SIG-M5 treated with dmso at 0.1 percent for 504 hours (cell line): Measurements from ENCODE around the gene MAMDC4.

Source experiments
- DNase-seq: peaks from one replicate; lab custom pipeline; 2025; ENCODE audit not compliant: unreplicated experiment; lab: John Stamatoyannopoulos, UW

MAMDC4 gene

DNA sequence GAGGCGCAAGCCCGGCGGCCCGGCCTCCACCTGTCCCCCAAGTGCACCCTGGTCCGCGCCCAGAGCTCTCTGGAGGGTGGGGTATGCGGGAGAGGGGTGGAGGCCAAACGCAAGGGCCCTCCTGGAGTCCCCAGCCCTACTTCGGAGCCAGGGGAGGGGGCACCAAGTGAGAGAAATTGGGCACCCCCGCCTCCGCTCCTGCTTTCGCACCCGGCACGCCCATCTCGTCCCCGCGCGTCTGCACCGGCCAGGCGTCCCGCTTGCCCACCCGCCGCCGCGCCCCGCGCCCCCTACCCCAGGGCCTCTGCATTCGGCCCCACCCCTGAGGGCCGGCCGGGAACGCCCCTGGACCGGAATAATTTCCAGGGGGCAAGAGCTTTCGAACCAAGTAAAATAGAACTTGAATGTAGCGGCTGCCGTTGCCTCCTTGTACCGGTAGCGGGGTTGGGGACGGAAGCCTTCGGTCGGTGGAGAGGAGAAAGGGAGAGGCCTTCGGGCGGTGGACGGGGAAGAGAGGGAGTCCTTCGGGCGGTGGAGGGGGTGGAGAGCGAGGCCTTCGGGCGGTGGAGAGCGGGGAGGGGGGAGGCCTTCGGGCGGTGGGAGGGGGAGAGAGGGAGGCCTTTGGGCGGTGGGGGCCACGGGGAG is 3.6 kb upstream of the MAMDC4 start:
- peak; percentile 64 for DNase-seq

DNA sequence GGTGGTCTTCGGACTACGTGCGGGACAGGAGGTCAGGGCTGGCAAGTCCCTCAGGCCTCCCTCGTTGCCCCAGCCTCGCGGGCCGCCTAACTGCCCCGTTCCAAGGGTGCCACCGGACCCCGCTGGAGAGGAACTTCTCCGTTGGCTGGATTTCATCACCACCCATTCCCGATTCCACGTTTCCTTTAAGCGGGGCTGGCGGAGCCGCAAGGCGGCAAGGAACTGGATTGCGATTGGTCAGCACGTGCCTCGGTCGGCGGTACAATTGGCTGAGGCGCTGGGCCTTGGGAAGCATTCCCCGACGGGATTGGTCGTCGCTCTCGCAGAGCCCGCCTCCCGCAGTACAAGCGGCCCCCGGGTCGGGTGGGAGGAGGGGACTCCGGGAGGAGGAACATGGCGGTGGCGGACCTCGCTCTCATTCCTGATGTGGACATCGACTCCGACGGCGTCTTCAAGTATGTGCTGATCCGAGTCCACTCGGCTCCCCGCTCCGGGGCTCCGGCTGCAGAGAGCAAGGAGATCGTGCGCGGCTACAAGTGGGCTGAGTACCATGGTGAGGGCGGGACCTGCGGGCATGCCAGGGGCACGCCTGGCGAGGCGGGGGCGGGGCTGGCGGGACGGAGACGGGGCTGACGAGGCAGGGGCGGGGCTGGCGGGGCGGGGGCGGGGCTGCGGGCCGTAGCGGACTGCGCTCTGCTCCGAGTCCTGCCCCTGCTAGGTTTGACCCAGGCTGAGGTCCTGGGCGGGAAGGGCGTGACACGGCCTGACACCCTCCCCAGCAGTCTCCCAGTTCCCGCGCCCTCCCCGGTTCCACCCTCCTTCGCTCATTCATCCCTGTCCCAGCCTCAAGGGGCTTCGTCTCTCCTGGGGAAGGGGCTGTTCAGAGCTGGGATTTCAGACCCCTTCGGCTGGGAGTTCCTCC is 2.8 kb upstream of the MAMDC4 start, which contains the start of gene PHPT1:
PHPT1 (plus strand) TSS at position 372 of the 922 bp plus-strand sequence; CDS start at position 394, 22 bp downstream.
- peak; percentile 98 for DNase-seq

DNA sequence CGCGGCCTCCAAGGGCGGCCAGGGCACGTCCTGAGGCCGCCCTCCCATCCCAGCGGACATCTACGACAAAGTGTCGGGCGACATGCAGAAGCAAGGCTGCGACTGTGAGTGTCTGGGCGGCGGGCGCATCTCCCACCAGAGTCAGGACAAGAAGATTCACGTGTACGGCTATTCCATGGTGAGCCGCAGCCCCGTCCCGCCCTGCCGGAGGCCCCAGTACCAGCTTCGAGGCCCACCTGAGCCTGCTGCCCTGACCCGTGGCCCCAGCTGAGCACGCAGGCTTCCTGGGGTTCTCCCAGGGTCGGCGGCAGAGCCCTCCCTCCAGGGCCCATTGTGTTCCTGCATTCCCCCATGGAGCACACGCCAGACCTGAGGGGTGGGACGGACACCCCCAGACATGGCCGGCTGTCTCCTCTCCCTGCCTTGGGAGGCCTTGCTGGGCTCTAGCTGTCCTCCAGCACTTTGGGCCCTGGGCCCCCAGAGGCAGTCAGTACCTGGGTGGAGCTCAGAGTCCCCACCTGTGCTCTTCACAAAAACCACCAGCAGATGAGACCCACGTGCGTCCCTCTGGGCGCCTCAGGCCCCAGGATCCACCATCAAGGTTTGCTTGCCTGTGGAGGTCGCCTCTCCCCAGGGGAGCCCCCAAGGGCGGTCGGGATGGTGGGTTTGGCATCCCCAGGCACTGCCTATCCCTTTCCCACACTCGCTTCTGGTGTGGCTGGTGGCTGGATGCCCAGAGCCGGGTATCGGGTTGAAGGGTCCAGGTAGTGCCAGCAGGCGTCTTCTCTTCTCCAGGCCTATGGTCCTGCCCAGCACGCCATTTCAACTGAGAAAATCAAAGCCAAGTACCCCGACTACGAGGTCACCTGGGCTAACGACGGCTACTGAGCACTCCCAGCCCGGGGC is 1.9 kb upstream of the MAMDC4 start:
- DNase-seq: no peak

DNA sequence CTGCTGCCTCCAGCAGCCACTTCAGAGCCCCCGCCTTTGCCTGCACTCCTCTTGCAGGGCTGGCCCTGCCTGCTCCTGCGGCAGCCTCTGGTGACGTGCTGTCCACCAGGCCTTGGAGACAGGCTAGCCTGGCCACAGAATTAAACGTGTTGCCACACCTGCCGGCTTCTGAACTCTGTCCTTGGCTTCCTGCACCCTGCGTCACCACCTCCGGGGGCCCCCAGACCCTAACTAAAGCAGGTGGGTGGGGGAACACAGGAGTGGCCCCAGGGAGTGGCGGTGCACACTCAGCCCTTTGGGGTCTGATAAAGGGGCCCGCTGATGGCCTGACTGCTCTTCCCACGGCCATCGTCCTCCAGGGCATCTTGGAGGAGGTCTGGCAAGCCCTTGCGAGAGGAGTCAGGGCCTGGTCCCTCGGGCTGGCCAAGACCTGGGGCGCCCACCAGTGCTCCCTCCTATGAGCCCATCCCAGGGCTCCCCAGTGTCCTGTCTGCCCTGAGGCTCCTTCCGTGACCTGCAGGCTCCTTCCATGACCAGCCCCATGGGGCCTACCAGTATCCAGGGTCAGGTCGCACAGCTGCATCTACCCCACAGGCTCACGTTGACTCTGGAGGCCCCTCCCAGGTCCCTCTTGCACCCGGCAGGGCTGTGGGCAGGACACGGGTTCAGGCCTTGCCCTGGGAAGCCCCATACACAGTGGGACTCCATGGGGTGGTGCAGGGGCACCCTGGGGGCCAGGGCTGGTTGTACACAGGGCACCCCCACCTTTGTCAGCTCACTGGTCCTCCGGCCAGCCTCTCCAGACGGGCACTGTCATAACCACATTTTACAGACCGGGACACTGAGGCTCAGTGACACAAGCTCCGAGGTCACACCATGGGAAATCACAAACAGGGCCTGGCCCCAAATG is 1.0 kb upstream of the MAMDC4 start:
- DNase-seq: no peak

DNA sequence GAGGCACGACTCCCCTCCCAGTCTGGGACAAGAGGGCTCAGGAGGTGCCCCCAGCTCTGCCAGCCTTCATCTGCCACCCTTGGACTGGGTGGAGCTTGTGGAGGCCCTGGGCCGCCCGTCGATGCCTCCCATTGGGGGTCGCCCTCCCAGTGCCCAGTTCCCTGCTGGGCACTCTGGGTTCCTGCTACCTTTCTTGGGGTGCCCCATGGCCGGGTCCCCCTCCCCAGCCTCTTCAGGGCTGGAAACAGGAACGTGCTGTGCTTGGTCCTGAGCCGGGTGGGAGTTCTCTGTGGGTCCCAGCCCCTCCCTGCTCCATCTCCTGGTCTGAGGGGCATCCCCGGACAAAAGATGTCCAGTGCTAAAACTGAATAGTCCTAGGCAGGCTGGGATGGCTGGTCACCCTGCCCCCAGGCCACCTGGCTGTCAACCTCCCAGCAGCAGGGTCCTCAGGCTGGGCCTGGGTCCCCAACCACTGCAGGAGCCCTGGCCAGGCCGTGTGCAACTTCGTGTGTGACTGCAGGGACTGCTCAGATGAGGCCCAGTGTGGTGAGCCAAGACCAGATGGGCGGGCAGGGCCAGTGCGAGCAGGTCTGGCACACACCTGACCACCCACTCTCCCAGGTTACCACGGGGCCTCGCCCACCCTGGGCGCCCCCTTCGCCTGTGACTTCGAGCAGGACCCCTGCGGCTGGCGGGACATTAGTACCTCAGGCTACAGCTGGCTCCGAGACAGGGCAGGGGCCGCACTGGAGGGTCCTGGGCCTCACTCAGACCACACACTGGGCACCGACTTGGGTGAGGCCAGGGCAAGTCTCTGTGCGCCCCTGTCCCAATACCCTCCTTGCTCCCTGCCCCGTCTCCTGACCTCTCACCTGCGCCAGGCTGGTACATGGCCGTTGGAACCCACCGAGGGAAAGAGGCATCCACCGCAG is 784 bp downstream of the MAMDC4 start:
- no peak for DNase-seq

DNA sequence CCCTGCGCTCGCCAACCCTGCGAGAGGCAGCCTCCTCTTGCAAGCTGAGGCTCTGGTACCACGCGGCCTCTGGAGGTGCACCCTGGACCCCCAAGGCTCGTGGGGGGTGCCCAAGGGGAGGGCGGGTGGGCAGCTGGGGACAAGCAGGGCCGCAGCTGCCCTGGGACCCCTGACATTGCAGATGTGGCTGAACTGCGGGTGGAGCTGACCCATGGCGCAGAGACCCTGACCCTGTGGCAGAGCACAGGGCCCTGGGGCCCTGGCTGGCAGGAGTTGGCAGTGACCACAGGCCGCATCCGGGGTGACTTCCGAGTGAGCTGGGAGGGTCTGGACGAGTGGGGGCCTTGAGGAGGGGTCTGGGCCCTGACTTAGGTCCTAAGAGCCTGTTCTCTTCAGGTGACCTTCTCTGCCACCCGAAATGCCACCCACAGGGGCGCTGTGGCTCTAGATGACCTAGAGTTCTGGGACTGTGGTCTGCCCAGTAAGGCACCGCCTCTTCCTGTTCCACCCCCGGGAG is 1.5 kb downstream of the MAMDC4 start:
- no peak for DNase-seq

DNA sequence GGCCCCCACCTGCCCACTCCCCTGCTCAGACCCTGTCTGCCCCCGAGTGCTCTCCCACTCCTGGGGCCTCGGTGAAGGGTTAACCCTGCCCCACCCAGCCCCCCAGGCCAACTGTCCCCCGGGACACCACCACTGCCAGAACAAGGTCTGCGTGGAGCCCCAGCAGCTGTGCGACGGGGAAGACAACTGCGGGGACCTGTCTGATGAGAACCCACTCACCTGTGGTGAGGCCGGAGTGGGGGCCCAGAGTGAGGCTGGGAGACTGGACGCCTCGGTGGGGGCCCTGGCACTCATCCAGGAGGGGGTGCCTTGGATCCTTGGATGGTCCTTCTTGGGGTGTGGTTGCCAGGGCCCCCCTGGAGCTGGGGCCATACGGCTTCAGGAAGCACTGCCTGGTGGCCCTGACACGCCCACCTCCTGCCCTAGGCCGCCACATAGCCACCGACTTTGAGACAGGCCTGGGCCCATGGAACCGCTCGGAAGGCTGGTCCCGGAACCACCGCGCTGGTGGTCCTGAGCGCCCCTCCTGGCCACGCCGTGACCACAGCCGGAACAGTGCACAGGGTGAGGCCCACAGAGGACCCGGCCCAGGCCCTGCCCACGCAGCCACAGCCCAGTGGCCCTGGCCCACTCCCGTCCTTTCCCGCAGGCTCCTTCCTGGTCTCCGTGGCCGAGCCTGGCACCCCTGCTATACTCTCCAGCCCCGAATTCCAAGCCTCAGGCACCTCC is 2.1 kb downstream of the MAMDC4 start:
- no peak for DNase-seq

DNA sequence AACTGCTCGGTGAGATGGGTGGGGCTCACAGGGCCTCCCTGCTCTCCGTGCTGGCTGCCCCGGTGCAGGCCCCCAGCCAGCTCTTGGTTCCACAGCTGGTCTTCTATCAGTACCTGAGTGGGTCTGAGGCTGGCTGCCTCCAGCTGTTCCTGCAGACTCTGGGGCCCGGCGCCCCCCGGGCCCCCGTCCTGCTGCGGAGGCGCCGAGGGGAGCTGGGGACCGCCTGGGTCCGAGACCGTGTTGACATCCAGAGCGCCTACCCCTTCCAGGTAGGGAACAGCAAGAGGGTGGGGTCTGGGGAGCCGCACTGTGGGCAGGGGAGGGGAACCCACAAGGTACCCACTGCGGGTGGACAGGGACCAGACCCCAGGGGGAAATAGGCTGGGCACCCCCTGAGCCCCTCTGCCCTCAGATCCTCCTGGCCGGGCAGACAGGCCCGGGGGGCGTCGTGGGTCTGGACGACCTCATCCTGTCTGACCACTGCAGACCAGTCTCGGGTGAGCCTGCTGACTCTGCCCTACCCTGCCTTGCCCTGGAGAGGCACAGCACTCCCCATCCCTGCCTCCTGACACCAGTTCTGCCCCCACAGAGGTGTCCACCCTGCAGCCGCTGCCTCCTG is 2.8 kb downstream of the MAMDC4 start:
- DNase-seq: no peak

DNA sequence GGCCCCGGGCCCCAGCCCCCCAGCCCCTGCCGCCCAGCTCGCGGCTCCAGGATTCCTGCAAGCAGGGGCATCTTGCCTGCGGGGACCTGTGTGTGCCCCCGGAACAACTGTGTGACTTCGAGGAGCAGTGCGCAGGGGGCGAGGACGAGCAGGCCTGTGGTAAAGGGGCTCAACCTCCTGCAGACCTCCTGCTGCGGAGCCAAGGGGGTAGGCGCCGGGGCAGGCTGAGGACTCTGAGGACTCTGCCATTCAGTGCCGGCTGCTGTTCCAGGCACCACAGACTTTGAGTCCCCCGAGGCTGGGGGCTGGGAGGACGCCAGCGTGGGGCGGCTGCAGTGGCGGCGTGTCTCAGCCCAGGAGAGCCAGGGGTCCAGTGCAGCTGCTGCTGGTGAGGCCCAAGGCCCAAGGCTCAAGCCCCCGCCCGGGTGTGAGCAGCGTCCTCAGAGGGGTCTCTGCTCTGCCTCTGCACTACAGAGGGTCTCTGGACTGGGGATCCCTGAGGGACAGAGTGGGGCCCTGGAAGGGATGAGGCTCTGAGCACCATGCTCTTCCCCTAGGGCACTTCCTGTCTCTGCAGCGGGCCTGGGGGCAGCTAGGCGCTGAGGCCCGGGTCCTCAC is 3.4 kb downstream of the MAMDC4 start:
- no peak for DNase-seq

DNA sequence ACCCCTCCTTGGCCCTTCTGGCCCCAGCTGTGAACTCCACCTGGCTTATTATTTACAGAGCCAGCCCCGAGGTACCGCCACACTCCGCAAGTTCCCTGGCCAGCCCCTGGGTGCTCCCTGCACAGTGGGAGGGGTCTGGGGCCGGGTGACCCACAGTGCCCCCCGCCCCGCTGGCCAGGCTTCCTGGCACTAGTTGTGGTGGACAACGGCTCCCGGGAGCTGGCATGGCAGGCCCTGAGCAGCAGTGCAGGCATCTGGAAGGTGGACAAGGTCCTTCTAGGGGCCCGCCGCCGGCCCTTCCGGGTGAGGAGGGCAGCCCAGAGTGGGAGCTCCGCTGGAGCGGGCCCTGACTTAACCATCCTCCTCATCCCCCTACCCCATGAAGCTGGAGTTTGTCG is 3.9 kb downstream of the MAMDC4 start:
- no peak for DNase-seq

DNA sequence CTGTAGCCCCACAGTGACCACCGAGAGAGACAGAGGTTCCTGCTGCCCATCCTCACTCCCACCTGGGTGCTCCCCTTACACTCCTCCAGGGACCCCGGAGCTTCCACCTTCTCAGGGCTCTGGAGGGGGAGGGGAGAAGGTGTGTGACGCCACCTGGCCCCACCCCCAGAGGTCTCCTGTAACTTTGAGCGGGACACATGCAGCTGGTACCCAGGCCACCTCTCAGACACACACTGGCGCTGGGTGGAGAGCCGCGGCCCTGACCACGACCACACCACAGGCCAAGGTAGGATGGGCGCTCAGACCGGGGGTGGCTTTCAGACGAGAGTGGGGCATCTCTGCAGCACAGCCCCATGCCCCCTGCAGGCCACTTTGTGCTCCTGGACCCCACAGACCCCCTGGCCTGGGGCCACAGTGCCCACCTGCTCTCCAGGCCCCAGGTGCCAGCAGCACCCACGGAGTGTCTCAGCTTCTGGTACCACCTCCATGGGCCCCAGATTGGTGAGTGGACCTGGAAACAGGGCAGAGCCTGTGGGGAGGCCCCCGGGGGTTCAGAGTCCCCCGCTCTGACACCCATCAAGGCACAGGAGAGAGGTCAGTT is 4.5 kb downstream of the MAMDC4 start:
- no peak for DNase-seq

DNA sequence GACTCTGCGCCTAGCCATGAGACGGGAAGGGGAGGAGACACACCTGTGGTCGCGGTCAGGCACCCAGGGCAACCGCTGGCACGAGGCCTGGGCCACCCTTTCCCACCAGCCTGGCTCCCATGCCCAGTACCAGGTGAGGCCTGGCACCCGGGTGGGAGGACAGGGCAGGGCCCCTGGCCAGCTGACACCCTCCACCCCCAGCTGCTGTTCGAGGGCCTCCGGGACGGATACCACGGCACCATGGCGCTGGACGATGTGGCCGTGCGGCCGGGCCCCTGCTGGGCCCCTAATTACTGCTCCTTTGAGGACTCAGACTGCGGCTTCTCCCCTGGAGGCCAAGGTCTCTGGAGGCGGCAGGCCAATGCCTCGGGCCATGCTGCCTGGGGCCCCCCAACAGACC is 5.0 kb downstream of the MAMDC4 start:
- DNase-seq: no peak

DNA sequence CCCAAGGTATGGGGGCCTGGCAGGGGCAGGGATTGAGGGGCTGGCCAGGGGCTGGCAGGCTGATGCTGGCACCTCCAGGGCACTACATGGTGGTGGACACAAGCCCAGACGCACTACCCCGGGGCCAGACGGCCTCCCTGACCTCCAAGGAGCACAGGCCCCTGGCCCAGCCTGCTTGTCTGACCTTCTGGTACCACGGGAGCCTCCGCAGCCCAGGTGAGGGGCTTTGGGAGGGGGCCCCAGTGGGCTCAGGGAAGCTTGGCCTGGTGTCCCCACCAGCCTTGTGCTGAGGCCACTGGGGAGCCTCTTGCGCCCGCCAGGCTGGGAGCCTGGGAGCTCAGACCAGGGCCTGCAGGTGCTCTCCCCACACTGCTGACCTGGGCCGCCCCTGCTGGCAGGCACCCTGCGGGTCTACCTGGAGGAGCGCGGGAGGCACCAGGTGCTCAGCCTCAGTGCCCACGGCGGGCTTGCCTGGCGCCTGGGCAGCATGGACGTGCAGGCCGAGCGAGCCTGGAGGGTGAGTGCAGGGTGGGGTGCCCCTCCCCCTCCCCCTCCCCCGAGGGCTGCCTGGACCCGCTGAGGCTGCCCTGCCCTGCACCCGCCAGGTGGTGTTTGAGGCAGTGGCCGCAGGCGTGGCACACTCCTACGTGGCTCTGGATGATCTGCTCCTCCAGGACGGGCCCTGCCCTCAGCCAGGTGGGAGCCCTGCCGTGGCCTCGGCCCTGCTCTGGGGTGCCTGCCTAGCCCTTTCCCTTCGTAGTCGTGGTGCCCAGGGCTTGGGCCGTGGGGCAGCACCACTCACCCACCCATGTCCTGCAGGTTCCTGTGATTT is 5.7 kb downstream of the MAMDC4 start:
- no peak for DNase-seq

DNA sequence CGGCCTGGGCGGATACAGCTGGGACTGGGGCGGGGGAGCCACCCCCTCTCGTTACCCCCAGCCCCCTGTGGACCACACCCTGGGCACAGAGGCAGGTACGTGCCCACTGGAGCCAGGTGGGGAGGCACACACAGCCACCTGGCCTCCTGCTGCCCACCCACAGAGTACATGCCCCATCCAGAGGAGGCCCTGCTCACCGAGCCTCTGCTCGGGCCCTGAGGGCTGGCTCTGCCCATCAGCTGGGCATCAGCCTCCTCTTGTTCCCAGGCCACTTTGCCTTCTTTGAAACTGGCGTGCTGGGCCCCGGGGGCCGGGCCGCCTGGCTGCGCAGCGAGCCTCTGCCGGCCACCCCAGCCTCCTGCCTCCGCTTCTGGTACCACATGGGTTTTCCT is 6.3 kb downstream of the MAMDC4 start:
- no peak for DNase-seq

DNA sequence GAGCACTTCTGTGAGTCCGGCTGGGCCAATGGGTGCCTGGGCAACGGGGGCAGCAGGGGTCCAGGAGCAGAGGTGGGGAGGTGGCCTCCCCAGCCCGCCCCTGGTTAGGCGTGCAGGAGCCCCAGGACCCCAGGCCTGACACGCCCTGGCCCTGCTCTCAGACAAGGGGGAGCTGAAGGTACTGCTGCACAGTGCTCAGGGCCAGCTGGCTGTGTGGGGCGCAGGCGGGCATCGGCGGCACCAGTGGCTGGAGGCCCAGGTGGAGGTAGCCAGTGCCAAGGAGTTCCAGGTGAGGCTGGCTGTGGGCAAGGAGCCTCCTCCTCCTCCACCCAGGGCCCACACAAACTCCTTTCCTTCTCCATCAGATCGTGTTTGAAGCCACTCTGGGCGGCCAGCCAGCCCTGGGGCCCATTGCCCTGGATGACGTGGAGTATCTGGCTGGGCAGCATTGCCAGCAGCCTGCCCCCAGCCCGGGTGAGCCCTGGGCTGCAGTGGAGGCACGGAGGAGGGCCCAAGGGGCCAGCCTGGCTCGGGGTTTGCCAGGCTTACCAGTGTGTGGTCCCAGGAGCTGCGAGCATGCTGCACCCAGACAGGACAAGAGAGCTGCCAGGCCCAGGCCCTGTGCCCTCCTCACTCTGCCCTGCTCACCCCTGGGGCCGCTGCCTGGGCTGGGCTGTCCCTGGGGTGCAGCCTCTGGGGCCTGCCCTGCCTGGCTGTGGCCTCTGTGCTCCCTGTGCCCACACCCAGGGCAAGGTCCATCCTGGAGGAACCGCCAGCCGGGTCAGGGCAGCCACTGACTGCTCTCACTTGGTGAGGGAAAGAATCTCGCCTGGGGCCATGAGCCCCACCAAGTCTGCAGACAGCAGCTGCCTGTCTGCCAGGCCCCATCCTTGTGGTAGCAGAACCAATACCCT is 7.0 kb downstream of the MAMDC4 start:
- no peak for DNase-seq
